H54 (cell line): ENCODE results near the gene RABL6.
"Not testable (repeated sequence)": the region's sequence is repeated elsewhere in the genome, so short reads cannot be mapped to it uniquely, and the experiment has no call there.

ENCODE experiments used
- DNase-seq: peaks from one replicate; pipeline ENCODE4 v3.0.0; 2011; ENCODE audit warnings: low spot score, mixed read lengths; ENCODE audit not compliant: insufficient read length
- FAIRE-seq: peaks from 3 replicates; lab custom pipeline; 2011; peaks lifted over from hg19 to GRCh38; lab: Jason Lieb, UNC
- POLR2A ChIP-seq: IDR thresholded peaks from 2 replicates; pipeline ENCODE4 v1.6.1; 2011; ENCODE audit warnings: low read depth, mild to moderate bottlenecking, low read length

Gene RABL6

DNA sequence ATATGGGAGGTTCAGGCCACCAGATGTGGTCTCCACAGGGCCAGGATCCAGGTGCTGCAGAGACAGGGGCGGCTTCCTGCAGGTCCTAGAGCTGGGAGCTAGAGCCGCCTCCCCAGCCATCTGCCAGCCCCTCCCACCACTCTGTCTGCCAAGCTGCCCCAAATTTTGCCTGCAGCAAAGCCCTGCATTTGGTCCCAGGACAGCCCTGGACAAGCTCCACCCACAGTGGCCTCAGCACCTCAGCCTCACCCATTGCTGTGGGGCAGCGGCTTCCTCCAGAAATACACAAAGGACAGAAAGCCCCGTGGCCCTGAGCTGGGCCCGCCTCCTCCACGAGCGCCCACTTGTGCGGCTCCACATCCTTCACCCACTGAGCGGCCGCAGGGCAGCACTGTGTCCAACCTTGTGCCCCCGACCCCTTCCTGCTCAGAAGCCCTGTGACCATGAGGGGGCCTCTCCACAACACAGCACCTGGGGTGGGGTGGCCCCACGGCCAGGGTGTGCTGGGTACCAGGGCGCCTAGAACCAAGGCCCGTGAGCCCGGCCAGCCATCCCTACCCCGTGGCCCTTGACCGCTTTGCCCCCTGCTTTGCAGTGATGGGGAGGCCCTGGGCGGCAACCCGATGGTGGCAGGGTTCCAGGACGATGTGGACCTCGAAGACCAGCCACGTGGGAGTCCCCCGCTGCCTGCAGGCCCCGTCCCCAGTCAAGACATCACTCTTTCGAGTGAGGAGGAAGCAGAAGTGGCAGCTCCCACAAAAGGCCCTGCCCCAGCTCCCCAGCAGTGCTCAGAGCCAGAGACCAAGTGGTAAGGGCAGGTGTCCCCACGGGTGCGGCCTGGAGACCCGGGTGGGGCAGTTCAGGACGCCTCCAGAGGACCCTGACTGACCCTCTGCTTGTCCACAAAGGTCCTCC, 30.8 kb downstream of the RABL6 start:
- no peak for TF ChIP-seq POLR2A
- FAIRE-seq, result no peak
- no peak for DNase-seq

DNA sequence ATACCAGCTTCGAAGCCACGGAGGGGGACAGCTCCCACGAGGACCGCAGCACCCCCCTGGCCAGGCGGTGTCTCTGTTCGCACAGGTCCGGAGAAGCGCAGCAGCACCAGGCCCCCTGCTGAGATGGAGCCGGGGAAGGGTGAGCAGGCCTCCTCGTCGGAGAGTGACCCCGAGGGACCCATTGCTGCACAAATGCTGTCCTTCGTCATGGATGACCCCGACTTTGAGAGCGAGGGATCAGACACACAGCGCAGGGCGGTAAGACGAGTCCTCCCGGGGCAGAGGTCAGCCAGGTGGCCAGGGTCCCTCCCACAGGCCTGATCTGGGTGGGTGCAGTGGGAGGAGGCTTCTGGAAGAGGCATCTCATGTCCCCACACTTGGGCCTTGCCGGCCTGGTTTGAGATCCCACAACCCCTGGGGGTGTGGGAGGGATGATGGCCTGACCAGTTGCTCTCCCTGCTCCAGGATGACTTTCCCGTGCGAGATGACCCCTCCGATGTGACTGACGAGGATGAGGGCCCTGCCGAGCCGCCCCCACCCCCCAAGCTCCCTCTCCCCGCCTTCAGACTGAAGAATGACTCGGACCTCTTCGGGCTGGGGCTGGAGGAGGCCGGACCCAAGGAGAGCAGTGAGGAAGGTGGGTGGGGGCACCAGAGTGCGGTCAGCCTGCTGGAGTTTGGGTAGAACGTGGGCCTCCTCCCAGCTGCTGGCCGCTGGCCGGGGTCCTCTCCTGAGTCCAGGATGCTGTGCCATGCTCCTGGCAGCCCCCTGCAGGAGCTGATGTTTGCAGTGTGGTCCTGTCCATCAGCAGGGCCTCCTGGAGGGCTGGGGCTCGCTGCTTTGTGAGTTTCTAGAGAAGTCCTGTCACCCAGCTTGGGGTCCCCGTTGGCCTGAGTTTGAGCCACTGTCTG, 31.7 kb downstream of the RABL6 start:
- no peak for FAIRE-seq
- no peak for DNase-seq
- TF ChIP-seq POLR2A, result no peak

DNA sequence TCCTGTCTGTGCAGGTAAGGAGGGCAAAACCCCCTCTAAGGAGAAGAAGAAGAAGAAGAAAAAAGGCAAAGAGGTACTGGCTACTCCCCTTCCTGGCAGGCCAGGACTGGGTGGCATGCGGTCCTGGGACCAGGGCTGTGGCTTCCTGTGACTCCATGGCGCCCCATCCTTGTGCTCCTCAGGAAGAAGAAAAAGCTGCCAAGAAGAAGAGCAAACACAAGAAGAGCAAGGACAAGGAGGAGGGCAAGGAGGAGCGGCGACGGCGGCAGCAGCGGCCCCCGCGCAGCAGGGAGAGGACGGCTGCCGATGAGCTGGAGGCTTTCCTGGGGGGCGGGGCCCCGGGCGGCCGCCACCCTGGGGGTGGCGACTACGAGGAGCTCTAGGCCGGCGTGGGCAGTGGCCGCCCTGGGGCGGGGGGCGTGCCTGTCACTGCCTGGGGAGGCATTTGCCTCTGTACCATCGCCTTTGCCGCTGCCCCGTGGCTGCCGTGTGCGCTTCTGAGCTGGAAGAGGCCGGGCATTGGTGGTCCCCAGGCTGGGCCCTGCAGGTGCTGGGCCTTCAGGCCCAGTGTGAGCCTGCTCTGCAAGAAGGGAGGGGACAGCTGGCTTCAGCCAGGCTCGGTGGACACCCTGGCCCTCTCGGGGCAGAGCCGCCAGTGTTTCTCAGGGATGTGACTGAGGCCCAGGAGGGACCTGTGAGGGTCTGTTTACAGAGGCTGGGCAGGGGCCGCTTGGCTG, 32.6 kb downstream of the RABL6 start:
- FAIRE-seq (no peak), DNase-seq (no peak)
- no peak for TF ChIP-seq POLR2A

DNA sequence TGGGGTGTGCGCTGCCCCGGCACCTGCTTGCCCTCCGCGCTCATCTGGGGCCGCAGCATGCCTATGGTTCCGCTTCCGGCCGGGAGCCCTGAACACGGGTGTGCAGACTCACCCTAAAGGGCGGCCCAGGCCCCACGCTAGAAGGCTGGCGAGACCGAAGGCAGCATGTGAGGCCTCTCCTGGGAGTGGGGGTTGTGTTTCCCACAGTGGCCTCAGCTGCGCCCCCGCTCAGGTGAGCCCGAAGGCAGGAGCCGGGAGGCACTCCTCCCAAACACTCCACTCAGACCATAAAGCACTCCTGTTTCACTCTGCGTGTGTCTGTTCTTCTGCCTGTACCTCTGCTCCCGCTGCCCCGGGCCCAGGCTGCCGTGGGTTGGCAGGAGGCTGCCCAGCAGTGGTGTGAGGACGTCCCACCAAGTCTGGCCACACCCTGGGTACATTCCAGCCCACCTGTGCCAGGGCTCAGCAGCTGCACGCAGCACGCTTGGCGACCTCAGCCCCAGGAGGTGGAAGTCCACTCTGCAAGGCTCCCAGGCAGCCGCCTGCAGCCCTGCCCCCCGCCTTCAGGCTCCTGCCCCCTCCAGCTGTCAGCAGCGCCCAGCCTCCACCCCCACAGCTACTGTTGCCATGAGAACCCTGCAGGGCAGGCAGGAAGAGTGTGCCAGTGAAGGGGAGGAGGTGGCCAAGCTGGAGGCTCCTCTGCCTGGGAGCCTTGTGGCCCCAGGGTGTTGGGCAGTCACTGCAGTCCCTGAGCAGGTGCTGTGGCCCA, 33.3 kb downstream of the RABL6 start:
- FAIRE-seq (peak; percentile 84), DNase-seq (peak; percentile 93)

DNA sequence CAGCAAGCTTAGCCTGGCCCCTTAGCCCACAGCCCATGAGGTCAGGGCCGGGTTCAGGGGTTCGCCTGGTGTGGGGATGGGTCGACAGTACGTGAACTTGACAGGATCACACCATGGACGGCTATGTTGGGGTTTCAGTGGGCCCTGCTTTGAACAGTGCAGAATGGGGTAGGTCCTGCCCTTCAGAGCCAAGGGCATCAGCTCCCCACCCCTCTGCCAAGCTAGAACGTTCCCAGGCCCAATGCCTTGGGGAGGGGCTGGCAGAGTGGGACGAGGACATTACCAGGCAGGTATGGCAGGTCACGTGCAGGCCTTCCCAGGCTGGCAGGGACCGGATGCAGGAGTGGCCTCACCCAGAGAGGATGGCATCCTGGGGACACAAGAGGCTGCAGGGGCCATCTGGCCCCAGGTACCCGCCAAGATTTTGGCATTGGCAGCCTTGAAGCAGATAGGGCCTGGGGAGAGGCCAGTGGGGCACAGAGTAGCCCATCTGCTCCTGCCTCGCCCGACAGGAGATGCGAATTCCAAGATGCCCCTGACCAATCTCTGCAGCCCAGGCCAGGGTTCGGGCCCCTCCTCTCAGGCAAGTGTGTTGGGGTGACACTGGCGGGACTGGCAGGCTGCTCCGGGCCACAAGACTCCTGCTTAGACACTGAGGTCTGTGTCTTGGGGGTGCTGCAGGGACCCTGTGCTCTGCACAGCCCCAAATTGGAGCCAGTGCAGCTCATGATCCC, 34.1 kb downstream of the RABL6 start:
- FAIRE-seq, DNase-seq: not testable (repeated sequence)

More for the DNA sequence above, 33.3 kb downstream of the RABL6 start:
- peak; percentile 21; the same call in 1 of the 2 replicates for TF ChIP-seq POLR2A

DNA sequence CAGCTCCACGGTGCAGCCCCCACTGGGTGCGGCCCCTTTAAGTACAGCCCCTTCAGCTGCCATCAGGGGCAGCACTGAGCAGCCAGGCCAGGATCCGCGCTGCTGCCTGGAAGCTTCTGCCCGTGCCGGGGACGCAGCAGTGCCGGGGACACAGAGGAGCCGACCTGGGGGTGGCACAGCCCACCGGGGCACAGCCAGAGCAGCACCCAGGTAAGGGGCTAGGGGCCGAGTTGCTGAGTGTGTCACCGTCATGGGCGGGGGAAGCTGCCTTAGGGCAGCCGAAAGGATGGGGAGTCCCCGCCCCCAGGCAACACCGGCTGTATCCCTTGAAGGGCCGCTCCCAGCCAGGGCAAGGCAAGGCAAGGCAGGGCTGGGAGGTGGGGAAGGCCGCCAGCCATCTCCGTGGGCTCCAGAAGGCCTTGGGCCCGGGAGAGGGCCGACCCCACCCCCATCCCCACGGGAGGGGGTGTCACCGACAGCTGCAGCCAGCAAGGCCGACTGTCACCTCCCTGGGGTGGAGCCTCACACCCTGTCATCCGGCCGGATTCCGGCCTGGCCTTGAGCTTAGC, 34.7 kb downstream of the RABL6 start, which contains the start of gene AJM1:
Gene AJM1, plus strand, starts transcription at position 99 of the 569 bp plus-strand sequence. CDS start 1,937 bp downstream, outside the sequence.
- peak; percentile 97 for DNase-seq
- not testable (repeated sequence) for FAIRE-seq

DNA sequence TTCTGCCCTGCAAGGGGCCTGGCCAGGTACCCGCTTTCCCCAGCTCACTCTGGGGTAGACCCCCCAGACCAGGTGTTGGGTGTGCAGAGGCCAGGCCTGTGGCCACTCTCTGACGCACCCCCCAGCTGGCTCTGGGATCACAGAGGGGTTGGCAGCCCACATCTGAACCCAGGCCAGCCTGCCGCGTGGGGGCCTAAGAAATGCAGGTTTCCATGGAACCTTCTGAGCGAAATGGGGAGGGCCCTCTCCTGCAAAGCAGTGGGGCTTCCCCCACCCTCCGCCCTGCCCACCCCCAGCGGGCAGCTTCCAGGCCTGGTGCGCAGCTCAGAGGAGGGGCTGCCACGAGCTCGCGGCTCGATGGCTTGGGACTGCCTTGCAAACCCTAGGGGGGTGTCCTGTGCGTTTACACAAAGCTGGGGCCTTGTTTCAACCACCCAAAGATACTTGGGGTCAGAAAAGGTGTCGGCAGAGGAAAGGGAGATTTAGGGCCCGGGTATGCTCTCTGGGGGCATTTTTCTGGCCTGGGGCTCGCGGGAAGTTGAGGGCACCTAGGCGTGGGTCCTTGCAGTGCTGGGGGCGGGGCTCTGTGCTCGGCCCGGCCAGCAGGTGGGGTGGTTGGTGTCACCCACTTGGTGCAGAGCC, 35.5 kb downstream of the RABL6 start:
- not testable (repeated sequence) for FAIRE-seq, DNase-seq

DNA sequence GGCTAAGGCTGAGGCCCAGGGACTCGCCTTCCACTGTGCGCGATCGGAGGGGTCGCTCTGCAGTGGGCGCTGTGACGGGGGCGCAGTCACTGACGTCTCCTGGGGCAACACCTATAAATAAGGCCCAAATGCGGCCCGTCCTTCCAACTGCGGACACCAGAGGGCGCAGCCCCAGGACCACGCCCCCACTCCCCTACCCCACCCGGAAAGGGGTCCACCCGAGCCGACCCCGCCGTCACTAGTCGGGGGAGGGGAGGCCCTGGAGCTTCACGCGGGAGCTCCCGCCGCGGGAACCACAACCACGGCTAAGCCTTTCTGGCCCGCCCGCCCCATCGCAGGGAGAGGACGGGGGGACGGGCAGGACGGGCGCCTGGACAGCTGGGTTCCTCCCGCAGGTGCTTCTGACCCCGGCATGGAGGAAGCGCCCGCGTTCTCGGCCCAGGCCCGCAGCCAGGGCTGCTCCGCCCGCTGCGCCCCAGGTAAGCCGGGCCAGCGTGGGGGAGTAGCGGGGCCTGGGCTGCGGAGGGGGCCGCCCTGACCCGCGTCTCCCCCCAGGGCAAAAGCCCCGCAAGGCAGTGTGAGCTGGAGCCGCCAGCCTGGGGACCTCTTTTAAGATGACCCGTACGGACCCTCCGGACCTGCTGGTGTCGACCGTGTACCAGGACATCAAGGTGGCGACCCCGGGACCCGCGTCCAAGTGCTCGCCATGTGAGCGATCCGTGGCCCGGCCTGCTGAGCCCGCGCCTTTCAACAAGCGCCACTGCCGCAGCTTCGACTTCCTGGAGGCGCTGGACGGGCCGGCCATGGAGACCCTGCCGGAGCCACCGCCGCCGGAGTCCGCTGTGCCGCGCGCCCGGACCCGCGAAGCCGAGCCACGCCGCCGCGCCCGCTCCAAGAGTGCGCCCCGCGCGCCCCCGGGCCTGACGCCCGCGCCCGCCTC, 36.3 kb downstream of the RABL6 start:
- FAIRE-seq, DNase-seq: not testable (repeated sequence)

DNA sequence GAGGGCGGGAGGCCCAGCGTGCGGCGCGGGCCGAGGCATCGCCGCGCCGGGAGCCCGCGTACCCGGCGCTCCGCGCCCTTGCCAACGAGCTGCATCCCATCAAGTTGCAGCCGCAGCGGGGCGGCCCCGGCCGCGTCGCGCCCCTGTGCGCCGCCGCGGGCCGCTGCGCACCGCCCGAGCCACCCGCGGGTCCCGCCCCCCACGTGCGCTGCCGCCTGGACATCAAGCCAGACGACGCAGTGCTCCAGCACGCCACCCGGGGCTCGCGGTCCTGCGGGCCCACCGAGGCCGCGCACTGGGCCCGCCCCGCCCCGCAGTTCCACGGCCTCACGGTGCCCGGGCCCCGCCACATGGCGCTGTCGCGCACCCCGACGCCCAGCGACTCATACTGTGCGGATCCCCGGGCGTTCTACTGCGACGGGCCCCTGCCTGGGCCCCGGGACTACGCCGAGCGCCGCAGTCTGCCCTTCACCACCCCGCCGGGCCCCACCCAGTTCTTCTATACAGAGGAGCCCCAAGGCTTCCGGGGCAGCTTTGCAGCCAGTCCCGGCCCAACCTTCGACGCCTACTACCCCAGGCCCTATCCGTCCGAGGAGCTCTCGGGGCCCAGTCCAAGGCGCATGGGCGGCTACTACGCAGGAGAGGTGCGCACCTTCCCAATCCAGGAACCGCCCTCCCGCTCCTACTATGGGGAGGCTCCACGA, 37.2 kb downstream of the RABL6 start:
- FAIRE-seq, result no peak
- DNase-seq, result no peak
- TF ChIP-seq POLR2A, result no peak

DNA sequence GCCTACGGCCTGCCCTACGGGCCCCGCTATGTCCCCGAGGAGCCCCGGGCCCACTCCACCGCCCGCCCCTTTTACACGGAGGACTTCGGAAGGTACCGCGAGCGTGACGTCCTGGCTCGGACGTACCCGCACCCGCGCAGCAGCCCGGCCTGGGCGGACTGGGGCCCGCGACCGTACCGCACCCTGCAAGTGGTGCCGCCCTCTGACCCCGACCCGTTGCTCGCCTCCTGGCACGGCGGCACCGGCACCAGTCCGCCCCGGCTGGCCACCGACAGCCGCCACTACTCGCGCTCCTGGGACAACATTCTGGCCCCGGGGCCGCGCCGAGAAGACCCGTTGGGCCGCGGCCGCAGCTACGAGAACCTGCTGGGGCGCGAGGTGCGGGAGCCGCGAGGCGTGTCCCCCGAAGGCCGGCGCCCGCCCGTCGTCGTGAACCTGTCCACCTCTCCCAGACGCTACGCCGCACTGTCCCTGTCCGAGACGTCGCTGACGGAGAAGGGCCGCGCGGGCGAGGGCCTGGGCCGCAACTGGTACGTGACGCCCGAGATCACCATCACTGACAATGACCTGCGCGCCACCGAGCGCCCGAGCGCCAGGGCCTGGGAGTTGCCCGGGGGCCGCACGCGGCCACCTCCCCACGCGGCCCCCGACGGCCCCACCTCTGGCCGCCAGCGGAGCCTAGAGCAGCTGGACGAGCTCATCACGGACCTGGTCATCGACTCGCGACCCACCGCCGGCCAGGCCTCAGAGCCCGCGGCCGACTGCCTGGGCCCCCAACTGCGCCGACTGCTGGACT, 37.9 kb downstream of the RABL6 start:
- no peak for TF ChIP-seq POLR2A
- no peak for DNase-seq
- no peak for FAIRE-seq
